ENCODE results near the gene GSAP.

The GSAP gene

DNA sequence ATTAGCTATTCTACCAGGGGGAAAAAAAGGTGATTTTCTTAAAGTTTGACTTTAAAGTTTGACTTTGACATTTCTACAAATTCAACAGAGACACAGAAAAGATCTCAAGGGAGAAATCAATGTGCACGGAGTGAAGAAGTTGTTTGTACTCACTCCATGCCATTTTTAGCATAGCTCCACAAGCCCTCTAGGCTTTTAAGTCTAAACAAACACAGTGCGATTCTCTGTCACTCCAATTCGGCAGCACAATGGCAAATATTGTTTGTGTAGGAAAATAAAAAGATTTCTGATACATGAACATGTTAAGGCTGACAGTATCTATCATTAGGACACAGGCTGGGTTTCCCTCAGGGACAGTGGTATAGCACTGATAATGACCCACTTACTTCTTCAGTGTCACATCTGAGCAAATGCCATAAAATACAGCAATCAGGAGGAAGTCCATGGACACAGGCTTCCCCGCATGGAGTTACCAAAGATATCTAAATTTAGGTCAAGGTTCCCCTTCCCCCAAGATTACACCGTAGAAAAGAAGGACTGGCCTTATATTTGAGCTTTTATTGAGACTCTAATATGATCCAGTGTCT is 28.0 kb downstream of the GSAP start:
- Histone ChIP-seq H3K36me3 (ENCODE audit: control insufficient read depth, insufficient read depth, low read length) (no peaks in the 10 kb centered on the region), H3K27me3 (ENCODE audit: control insufficient read depth, insufficient read depth, low read length) (no peaks in the 10 kb centered on the region), H3K4me1 (ENCODE audit: control insufficient read depth, insufficient read depth, low read length) (peaks cover 21% of the 10 kb centered on the region), H3K4me3 (ENCODE audit: low read depth, low read length) (no peak overlapping the region), H3K27ac (ENCODE audit: low read depth, low read length) (no peak overlapping the region), H3K9me3 (ENCODE audit: control insufficient read depth, insufficient read depth, low read depth, low read length) (no peaks in the 10 kb centered on the region), H3K9ac (ENCODE audit: low read length) (no peak overlapping the region)

DNA sequence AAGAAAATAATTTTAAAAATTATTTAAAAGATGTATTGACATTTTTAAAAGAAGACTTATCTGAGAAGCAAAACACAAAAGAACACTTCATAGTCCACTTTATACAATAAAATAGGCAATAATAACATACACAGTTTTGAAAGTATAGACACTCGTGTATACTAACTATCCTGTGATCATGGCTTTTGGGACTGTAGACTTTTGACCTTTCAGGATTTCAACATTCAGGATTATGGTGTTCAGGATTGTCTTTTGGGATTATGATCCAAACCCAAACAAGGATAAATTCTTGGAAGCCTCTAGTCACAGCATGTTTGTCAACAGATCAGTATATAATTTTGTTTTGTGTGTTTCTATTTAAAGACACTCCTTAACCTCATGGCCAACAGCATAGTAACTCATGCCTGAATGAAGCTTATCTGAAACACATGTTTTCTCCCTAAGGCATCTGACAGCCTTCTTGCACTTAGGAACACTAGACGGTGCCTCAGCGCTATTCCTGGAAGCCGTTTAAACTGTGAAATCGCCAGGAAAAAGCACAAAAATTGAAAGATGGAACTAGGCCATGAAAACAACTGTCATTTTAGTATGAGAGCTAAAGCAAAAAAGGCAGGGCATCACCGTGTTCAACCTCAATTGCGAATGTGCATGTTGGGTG is 29.9 kb downstream of the GSAP start:
- H3K9ac ChIP-seq (ENCODE audit: low read length) = no peak overlapping the region
- no peaks in the 10 kb centered on the region; the same call in 1 of the 2 replicates for H3K36me3 ChIP-seq (ENCODE audit: control insufficient read depth, insufficient read depth, low read length)
- H3K27me3 ChIP-seq (ENCODE audit: control insufficient read depth, insufficient read depth, low read length) = no peaks in the 10 kb centered on the region
- peaks cover 22% of the 10 kb centered on the region for H3K4me1 ChIP-seq (ENCODE audit: control insufficient read depth, insufficient read depth, low read length)
- H3K9me3 ChIP-seq (ENCODE audit: control insufficient read depth, insufficient read depth, low read depth, low read length) = no peaks in the 10 kb centered on the region
- H3K4me3 ChIP-seq (ENCODE audit: low read depth, low read length) = no peak overlapping the region
- no peak overlapping the region for H3K27ac ChIP-seq (ENCODE audit: low read depth, low read length)

DNA sequence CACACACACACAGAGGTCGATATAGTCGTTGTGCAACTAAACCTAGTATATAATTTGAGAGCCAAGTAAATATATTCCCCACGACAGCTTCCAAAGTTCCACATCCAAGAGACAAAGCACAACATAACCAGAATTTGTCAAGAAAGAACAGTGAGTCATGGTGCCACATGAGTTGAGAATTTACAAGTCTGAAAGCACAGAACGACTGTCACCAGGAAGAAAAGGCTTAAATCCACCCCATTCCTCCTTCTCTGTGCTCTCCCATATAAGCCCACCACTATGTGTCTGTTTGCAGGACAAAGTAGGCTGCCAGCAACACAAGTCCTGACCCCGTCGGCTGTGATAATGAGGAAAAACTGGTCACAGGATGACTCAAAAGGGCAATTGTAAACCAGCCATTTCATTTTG is 32.8 kb downstream of the GSAP start:
- H3K9ac ChIP-seq (ENCODE audit: low read length) = no peak overlapping the region
- no peak overlapping the region for H3K4me3 ChIP-seq (ENCODE audit: low read depth, low read length)
- H3K36me3 ChIP-seq (ENCODE audit: control insufficient read depth, insufficient read depth, low read length) = no peaks in the 10 kb centered on the region; the same call in 1 of the 2 replicates
- peaks cover 20% of the 10 kb centered on the region for H3K4me1 ChIP-seq (ENCODE audit: control insufficient read depth, insufficient read depth, low read length)
- H3K9me3 ChIP-seq (ENCODE audit: control insufficient read depth, insufficient read depth, low read depth, low read length) = no peaks in the 10 kb centered on the region
- no peaks in the 10 kb centered on the region for H3K27me3 ChIP-seq (ENCODE audit: control insufficient read depth, insufficient read depth, low read length)
- no peak overlapping the region for H3K27ac ChIP-seq (ENCODE audit: low read depth, low read length)

DNA sequence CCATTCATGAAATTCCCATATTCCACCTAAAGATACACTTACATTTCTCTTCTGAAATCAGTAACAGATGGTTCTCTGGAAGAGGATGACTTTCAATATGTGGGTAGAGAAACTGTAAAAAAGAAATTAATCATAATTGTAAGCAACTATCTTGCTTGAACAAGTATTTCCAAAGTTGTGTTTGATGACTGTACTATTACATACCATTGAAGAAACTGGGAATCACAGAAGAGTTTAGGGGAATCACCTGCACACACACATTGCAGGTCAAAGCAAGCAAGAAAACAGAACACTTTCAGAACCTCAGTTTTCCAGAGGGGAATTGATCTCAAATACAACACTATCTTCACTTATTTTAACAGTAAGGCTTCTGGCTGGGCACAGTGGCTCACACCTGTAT is 33.6 kb downstream of the GSAP start:
- no peaks in the 10 kb centered on the region for H3K9me3 ChIP-seq (ENCODE audit: control insufficient read depth, insufficient read depth, low read depth, low read length)
- no peak overlapping the region for H3K4me3 ChIP-seq (ENCODE audit: low read depth, low read length)
- no peaks in the 10 kb centered on the region; the same call in 1 of the 2 replicates for H3K36me3 ChIP-seq (ENCODE audit: control insufficient read depth, insufficient read depth, low read length)
- H3K27ac ChIP-seq (ENCODE audit: low read depth, low read length) = no peak overlapping the region
- peaks cover 12% of the 10 kb centered on the region for H3K4me1 ChIP-seq (ENCODE audit: control insufficient read depth, insufficient read depth, low read length)
- no peak overlapping the region for H3K9ac ChIP-seq (ENCODE audit: low read length)
- no peaks in the 10 kb centered on the region for H3K27me3 ChIP-seq (ENCODE audit: control insufficient read depth, insufficient read depth, low read length)

DNA sequence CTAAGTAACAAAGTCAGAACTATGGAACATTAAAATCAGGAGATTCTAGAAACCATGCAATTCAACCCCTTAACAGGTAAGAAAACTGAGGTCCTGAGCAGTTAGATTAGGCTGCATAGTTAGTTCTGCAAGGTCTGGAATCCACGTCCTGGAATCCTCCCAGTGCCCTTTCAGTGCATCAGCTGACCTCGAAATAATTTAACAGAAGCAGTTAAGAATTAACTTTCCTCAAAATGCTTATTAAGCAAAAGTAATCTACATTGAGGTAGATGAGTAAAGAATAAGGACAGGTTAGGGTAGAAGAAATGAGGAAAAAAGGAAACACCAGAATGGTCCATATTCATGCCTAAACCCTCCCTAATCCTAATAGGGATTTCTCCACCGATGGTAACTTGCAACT is 37.6 kb downstream of the GSAP start:
- Histone ChIP-seq H3K9me3 (ENCODE audit: control insufficient read depth, insufficient read depth, low read depth, low read length) (no peaks in the 10 kb centered on the region), H3K9ac (ENCODE audit: low read length) (no peak overlapping the region), H3K36me3 (ENCODE audit: control insufficient read depth, insufficient read depth, low read length) (peaks cover 6% of the 10 kb centered on the region), H3K4me1 (ENCODE audit: control insufficient read depth, insufficient read depth, low read length) (peaks cover 5% of the 10 kb centered on the region; the same call in 1 of the 2 replicates), H3K27ac (ENCODE audit: low read depth, low read length) (no peak overlapping the region), H3K27me3 (ENCODE audit: control insufficient read depth, insufficient read depth, low read length) (no peaks in the 10 kb centered on the region), H3K4me3 (ENCODE audit: low read depth, low read length) (no peak overlapping the region)

DNA sequence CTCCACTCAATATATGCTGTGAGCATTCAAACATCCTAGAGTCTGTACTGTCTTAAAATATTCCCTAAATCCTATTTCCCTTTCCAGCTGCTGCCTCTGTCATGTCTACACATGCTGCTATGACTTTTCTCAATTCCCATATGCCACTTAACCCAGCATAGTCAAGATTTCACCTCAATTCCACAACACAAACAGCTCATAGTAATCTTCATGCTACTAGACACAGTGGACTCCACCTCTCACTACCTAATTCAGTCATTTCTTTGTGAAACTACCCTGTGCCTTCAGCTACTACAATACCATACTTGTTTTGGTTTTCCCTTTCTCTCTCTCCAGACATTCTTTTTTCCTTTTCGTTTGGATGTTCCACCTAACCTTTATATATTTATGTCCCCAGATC is 45.5 kb downstream of the GSAP start:
- H3K4me1 ChIP-seq (ENCODE audit: control insufficient read depth, insufficient read depth, low read length) = no peaks in the 10 kb centered on the region
- H3K4me3 ChIP-seq (ENCODE audit: low read depth, low read length) = no peak overlapping the region
- no peak overlapping the region for H3K9ac ChIP-seq (ENCODE audit: low read length)
- H3K27ac ChIP-seq (ENCODE audit: low read depth, low read length) = no peak overlapping the region
- H3K36me3 ChIP-seq (ENCODE audit: control insufficient read depth, insufficient read depth, low read length) = peaks cover 3% of the 10 kb centered on the region; the same call in 1 of the 2 replicates
- peaks cover 6% of the 10 kb centered on the region for H3K9me3 ChIP-seq (ENCODE audit: control insufficient read depth, insufficient read depth, low read depth, low read length)
- no peaks in the 10 kb centered on the region for H3K27me3 ChIP-seq (ENCODE audit: control insufficient read depth, insufficient read depth, low read length)

DNA sequence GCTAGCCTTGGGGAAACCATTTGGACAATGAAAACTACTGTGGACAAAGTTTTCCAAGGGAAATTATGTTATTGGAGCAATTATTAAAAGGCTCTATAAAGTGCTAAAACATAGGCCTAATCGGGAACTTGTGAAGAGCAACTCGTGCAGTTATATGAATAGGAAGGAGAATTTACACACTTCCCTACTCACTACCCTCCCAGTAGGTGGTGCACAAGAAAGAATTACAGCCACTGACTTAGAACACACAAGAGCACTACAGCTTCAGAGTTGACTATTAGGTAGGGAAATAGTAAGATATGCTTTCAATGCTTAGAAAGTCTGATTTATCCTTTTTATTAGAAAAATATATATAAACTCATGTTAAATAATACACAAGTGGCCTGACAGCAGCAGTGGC is 47.2 kb downstream of the GSAP start:
- no peaks in the 10 kb centered on the region for H3K27me3 ChIP-seq (ENCODE audit: control insufficient read depth, insufficient read depth, low read length)
- H3K9me3 ChIP-seq (ENCODE audit: control insufficient read depth, insufficient read depth, low read depth, low read length) = peaks cover 6% of the 10 kb centered on the region
- H3K9ac ChIP-seq (ENCODE audit: low read length) = no peak overlapping the region
- H3K4me3 ChIP-seq (ENCODE audit: low read depth, low read length) = no peak overlapping the region
- H3K4me1 ChIP-seq (ENCODE audit: control insufficient read depth, insufficient read depth, low read length) = no peaks in the 10 kb centered on the region
- H3K36me3 ChIP-seq (ENCODE audit: control insufficient read depth, insufficient read depth, low read length) = no peaks in the 10 kb centered on the region; the same call in 1 of the 2 replicates
- H3K27ac ChIP-seq (ENCODE audit: low read depth, low read length) = no peak overlapping the region

DNA sequence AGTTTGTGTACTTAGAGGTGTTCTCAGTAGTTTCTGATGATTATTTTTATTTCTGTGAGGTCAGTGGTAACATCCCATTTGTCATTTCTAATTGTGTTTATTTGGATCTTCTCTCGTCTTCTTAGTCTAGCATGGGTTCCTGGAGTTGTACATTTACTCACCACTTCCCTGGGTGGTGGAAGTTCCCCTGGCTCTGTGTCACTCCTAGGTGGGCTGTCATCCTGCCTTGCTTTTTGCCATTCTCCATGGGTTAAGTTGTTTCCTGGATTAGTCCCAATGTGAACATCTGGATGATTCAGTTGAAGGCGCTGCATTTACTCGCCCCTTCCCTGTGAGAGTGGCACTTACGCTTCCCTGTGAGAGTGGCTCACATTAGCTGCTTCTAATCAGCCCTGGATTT is 48.2 kb downstream of the GSAP start:
- no peaks in the 10 kb centered on the region for H3K4me1 ChIP-seq (ENCODE audit: control insufficient read depth, insufficient read depth, low read length)
- H3K9ac ChIP-seq (ENCODE audit: low read length) = no peak overlapping the region
- no peaks in the 10 kb centered on the region for H3K27me3 ChIP-seq (ENCODE audit: control insufficient read depth, insufficient read depth, low read length)
- H3K9me3 ChIP-seq (ENCODE audit: control insufficient read depth, insufficient read depth, low read depth, low read length) = peaks cover 6% of the 10 kb centered on the region
- no peak overlapping the region for H3K27ac ChIP-seq (ENCODE audit: low read depth, low read length)
- no peaks in the 10 kb centered on the region; the same call in 1 of the 2 replicates for H3K36me3 ChIP-seq (ENCODE audit: control insufficient read depth, insufficient read depth, low read length)
- no peak overlapping the region for H3K4me3 ChIP-seq (ENCODE audit: low read depth, low read length)

DNA sequence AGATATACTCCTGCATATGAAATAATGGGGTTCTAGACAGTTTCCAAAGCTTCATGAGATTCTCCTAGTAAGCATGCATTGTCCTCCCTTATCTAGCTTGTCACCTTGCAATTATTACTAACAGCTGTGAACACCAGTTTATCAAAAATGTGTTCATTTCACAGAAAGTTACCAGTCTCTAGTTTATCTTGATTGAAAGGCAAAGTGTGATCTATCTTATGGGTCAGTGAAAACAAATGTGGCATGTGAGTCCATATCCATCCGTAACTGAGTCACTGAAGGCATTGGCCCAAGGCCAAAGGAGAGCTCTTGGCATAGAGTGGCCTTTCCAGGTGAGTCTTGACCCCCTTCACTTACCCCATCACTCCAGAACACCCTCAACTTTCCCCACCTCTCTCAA is 53.2 kb downstream of the GSAP start:
- H3K4me3 ChIP-seq (ENCODE audit: low read depth, low read length) = no peak overlapping the region
- H3K27ac ChIP-seq (ENCODE audit: low read depth, low read length) = no peak overlapping the region
- H3K36me3 ChIP-seq (ENCODE audit: control insufficient read depth, insufficient read depth, low read length) = no peaks in the 10 kb centered on the region; the same call in 1 of the 2 replicates
- no peak overlapping the region for H3K9ac ChIP-seq (ENCODE audit: low read length)
- H3K9me3 ChIP-seq (ENCODE audit: control insufficient read depth, insufficient read depth, low read depth, low read length) = peaks cover 6% of the 10 kb centered on the region
- H3K27me3 ChIP-seq (ENCODE audit: control insufficient read depth, insufficient read depth, low read length) = no peaks in the 10 kb centered on the region
- H3K4me1 ChIP-seq (ENCODE audit: control insufficient read depth, insufficient read depth, low read length) = no peaks in the 10 kb centered on the region

DNA sequence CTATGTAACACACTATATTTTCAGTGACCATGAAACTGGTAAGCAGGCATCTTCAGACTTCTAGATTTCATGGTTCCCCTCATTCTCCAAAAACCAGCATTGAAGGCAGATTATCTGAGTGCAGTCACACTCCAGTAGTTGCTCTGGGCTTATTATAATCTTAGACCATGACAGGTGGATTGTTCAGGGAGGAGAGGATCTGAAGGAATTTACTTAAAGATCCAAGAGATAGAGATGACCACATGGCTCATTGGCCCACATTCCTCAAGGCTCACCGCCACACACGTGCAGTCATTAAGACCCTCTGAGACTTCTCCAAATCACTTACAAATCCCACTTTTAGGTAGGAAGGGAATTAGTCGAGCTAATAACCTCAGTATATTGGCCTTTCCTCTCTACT is 55.2 kb downstream of the GSAP start:
- no peaks in the 10 kb centered on the region for H3K36me3 ChIP-seq (ENCODE audit: control insufficient read depth, insufficient read depth, low read length)
- H3K4me3 ChIP-seq (ENCODE audit: low read depth, low read length) = no peak overlapping the region
- H3K9ac ChIP-seq (ENCODE audit: low read length) = no peak overlapping the region
- H3K27ac ChIP-seq (ENCODE audit: low read depth, low read length) = no peak overlapping the region
- H3K4me1 ChIP-seq (ENCODE audit: control insufficient read depth, insufficient read depth, low read length) = no peaks in the 10 kb centered on the region
- H3K27me3 ChIP-seq (ENCODE audit: control insufficient read depth, insufficient read depth, low read length) = no peaks in the 10 kb centered on the region
- H3K9me3 ChIP-seq (ENCODE audit: control insufficient read depth, insufficient read depth, low read depth, low read length) = peaks cover under 1% of the 10 kb centered on the region; the same call in 1 of the 2 replicates

DNA sequence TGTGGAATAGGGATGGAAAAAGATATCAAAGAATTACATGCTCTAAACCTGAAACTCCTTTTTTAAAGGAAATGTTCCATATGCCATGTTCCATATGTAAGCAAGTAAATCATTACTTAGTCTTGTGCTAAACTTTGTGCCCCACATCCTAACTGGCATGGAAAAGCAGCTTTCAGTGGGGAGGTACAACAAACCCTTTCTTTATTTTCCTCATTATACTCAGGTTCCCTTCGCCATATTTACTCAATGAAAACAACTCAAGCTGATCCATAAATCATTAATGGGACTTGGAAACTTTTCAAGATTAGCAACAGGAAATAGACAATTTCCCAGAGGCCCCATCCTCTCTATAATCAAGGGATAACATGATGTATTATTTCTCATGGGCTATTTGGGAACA is 56.0 kb downstream of the GSAP start:
- Histone ChIP-seq H3K4me1 (ENCODE audit: control insufficient read depth, insufficient read depth, low read length) (no peaks in the 10 kb centered on the region), H3K27ac (ENCODE audit: low read depth, low read length) (no peak overlapping the region), H3K36me3 (ENCODE audit: control insufficient read depth, insufficient read depth, low read length) (no peaks in the 10 kb centered on the region), H3K4me3 (ENCODE audit: low read depth, low read length) (no peak overlapping the region), H3K9me3 (ENCODE audit: control insufficient read depth, insufficient read depth, low read depth, low read length) (no peaks in the 10 kb centered on the region), H3K27me3 (ENCODE audit: control insufficient read depth, insufficient read depth, low read length) (no peaks in the 10 kb centered on the region), H3K9ac (ENCODE audit: low read length) (no peak overlapping the region)
